Measurements from ENCODE around the gene ADSS2.

- no peak for TF ChIP-seq CTCF (IDR thresholded peaks at IDR 0.05)
- TF ChIP-seq EZH2phosphoT487 (IDR thresholded peaks at IDR 0.05), result no peak
These were observed 14.6 kb downstream of the ADSS2 start for GRCh38 chr1:244437086-244437468.

Measured in neural progenitor cell (in vitro differentiated cells).